HepG2 (cell line): ENCODE data around the gene TNP2. TPM values are rescaled to one million over a fixed set of nuclear protein-coding genes. Genes with fewer than 3 reads are reported as not detected.
A peak's percentile ranks its signal among the peaks of the same experiment; 100 is the strongest.

Experiments
- CBX2 ChIP-seq, 2 experiments: fragments of 200-600 bp in 1 of 2; sonication (generic); formaldehyde crosslinking in 1 of 2; IDR thresholded peaks; 2 replicates each; pipeline versions ENCODE4 v1.7.0 to v1.8.1; 2018 to 2022; ENCODE audit warnings: low read depth in 2 of 2, low read length in 1 of 2, mild to moderate bottlenecking in 1 of 2, missing genetic modification reagents in 1 of 2
- FOSL2 ChIP-seq: sonication (generic); formaldehyde crosslinking; IDR thresholded peaks from 2 replicates; pipeline ENCODE4 v1.4.0; 2020; ENCODE audit warnings: missing genetic modification reagents
- KAT8 ChIP-seq: IDR thresholded peaks from 2 replicates; pipeline ENCODE4 v1.6.1; 2016; ENCODE audit warnings: missing genetic modification reagents, missing compliant biosample characterization
- MBNL3 ChIP-seq: fragments of 250-450 bp; sonication (Bioruptor Pico); conservative IDR thresholded peaks from 2 replicates; pipeline ENCODE4 v1.8.0; 2022; ENCODE audit warnings: mild to moderate bottlenecking, inconsistent platforms
- MXD4 ChIP-seq: IDR thresholded peaks from 2 replicates; pipeline ENCODE4 v1.6.1; 2016; ENCODE audit warnings: mild to moderate bottlenecking, missing biosample characterization, missing genetic modification reagents
- MZF1 ChIP-seq: sonication (generic); formaldehyde crosslinking; IDR thresholded peaks from 2 replicates; pipeline ENCODE4 v1.8.1; 2023; ENCODE audit warnings: mild to moderate bottlenecking, missing genetic modification reagents, borderline replicate concordance
- SIX1 ChIP-seq: sonication (generic); formaldehyde crosslinking; IDR thresholded peaks from 2 replicates; pipeline ENCODE4 v1.4.0; 2020; ENCODE audit warnings: missing genetic modification reagents, borderline replicate concordance
- SNAI1 ChIP-seq: sonication (generic); formaldehyde crosslinking; IDR thresholded peaks from 2 replicates; pipeline ENCODE4 v1.5.0; 2020; ENCODE audit warnings: mild to moderate bottlenecking, missing genetic modification reagents, borderline replicate concordance
- TGIF2 ChIP-seq: IDR thresholded peaks from 2 replicates; pipeline ENCODE4 v1.6.1; 2016; ENCODE audit warnings: control low read depth, missing compliant biosample characterization
- ZNF251 ChIP-seq: sonication (generic); formaldehyde crosslinking; IDR thresholded peaks from 2 replicates; pipeline ENCODE4 v1.9.0; 2021; ENCODE audit warnings: mild to moderate bottlenecking, missing genetic modification reagents
- ZNF296 ChIP-seq: sonication (generic); formaldehyde crosslinking; conservative IDR thresholded peaks from 2 replicates; pipeline ENCODE4 v1.5.0; 2020; ENCODE audit warnings: mild to moderate bottlenecking, missing genetic modification reagents
- ZNF460 ChIP-seq: sonication (generic); formaldehyde crosslinking; IDR thresholded peaks from 2 replicates; pipeline ENCODE4 v1.5.1; 2020; ENCODE audit warnings: missing genetic modification reagents, mild to moderate bottlenecking, borderline replicate concordance
- ZNF75D ChIP-seq: sonication (generic); formaldehyde crosslinking; IDR thresholded peaks from 2 replicates; pipeline ENCODE4 v1.8.1; 2023; ENCODE audit warnings: missing genetic modification reagents, mild to moderate bottlenecking, borderline replicate concordance
- ZSCAN21 ChIP-seq: sonication (generic); formaldehyde crosslinking; IDR thresholded peaks from 2 replicates; pipeline ENCODE4 v1.8.0; 2022; ENCODE audit warnings: mild to moderate bottlenecking, missing genetic modification reagents, moderate library complexity, borderline replicate concordance
- polyA plus RNA-seq, 8 experiments: library from polyadenylated mRNA; depleted of rRNA in 3 of 8; stranded (reverse) in 7 of 8; unstranded in 1 of 8; fragments of >200 nt; fragmentation: Illumina TruSeq in 4 of 8; extraction: Trizol in 4 of 8; gene quantifications; 2 replicates each; pipeline versions ENCODE4 v1.2.1 to v1.2.3, GENCODE V29; 2011 to 2016; ENCODE audit warnings: low read depth in 4 of 8, missing spikeins in 1 of 8, mixed read lengths in 1 of 8; ENCODE audit not compliant: insufficient read depth in 1 of 8
- total RNA-seq, 5 experiments: library from RNA; depleted of rRNA; stranded (reverse); fragments of >200 nt; fragmentation: Illumina TruSeq; extraction: Trizol; gene quantifications; 2 replicates each; pipeline ENCODE4 v1.2.3, GENCODE V29; 2016; ENCODE audit warnings: low read depth in 1 of 5
- TF ChIP-seq, protein P1 (sequence below): sonication (generic); formaldehyde crosslinking; conservative IDR thresholded peaks from 2 replicates; pipeline ENCODE4 v1.5.0; 2020; ENCODE audit warnings: missing genetic modification reagents
- TF ChIP-seq, protein P2 (sequence below): sonication (generic); formaldehyde crosslinking; IDR thresholded peaks from 2 replicates; pipeline ENCODE4 v1.8.0; 2022; ENCODE audit warnings: mild to moderate bottlenecking, missing genetic modification reagents, borderline replicate concordance
- TF ChIP-seq, protein P3 (sequence below): IDR thresholded peaks from 2 replicates; pipeline ENCODE4 v1.6.1; 2018; ENCODE audit warnings: missing genetic modification reagents, mild to moderate bottlenecking, missing compliant biosample characterization
- TF ChIP-seq, protein P4 (sequence below): sonication (generic); formaldehyde crosslinking; IDR thresholded peaks from 2 replicates; pipeline ENCODE4 v1.5.0; 2020; ENCODE audit warnings: missing genetic modification reagents

TNP2 gene
- total and polyA plus RNA-seq, 2 of the 13 experiments (the other 11 are each of a cell fraction or from before 2014, with no cell fraction given), result not detected

DNA sequence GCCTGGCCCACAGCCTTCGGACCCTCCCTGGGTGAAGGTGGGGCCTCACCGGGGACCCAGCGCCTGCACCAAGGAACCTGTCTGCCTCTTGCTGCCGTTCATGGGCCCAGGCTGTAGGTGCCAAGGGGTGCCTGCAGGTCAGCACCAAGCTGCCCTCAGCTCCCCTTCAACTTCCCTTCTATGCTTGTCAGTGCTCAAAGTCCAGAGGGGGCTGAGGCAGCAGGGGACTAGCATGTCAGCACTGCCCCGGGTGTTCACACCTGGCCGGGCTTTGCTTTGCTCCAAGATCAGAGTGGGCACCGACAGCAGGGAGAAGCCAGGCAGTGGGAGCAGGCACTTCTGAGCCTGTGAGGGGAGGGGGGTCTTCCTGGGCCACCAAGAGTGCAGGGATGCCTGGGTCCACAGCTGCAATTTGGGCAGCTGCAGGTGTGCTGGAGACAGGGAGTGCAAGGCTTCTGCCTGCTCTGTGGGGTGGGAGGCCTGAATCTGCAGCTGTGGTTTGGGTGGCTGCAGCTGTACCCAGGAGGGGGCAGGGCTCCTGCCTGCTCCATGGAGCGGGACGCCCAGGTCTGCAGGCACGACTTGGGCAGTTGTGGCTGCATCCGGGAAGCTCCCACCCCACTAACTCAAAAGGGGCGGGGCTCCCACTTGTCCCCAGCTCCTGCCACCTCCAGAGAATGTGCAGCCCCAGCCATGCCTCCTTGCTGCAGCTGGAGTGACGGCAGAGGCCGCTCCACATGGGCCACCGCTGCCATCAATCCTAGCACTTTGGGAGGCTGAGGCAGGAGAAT, 39.6 kb upstream of the TNP2 start (continued):
- TF ChIP-seq, protein P1, sequence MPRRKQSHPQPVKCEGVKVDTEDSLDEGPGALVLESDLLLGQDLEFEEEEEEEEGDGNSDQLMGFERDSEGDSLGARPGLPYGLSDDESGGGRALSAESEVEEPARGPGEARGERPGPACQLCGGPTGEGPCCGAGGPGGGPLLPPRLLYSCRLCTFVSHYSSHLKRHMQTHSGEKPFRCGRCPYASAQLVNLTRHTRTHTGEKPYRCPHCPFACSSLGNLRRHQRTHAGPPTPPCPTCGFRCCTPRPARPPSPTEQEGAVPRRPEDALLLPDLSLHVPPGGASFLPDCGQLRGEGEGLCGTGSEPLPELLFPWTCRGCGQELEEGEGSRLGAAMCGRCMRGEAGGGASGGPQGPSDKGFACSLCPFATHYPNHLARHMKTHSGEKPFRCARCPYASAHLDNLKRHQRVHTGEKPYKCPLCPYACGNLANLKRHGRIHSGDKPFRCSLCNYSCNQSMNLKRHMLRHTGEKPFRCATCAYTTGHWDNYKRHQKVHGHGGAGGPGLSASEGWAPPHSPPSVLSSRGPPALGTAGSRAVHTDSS (CRISPR knock-in tag), result no peak
- TF ChIP-seq MZF1 (CRISPR knock-in tag), result no peak
- no peak for TF ChIP-seq SIX1 (CRISPR knock-in tag)
- peak; percentile 63; the same call in 1 of the 2 replicates for TF ChIP-seq KAT8 (CRISPR knock-in tag)
- TF ChIP-seq ZNF251 (CRISPR knock-in tag), result no peak
- no peak for TF ChIP-seq SNAI1 (CRISPR knock-in tag)
- peak; percentile 54; the same call in 1 of the 2 replicates for TF ChIP-seq TGIF2 (CRISPR knock-in tag)
- TF ChIP-seq FOSL2, result peak; percentile 46
- no peak for TF ChIP-seq MBNL3 (CRISPR knock-in tag)
- TF ChIP-seq, protein P2, sequence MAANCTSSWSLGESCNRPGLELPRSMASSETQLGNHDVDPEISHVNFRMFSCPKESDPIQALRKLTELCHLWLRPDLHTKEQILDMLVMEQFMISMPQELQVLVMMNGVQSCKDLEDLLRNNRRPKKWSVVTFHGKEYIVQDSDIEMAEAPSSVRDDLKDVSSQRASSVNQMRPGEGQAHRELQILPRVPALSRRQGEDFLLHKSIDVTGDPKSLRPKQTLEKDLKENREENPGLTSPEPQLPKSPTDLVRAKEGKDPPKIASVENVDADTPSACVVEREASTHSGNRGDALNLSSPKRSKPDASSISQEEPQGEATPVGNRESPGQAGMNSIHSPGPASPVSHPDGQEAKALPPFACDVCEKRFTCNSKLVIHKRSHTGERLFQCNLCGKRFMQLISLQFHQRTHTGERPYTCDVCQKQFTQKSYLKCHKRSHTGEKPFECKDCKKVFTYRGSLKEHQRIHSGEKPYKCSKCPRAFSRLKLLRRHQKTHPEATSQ (CRISPR knock-in tag), result no peak
- TF ChIP-seq ZNF460 (CRISPR knock-in tag), result peak; percentile 10; the same call in 1 of the 2 replicates
- TF ChIP-seq CBX2 (IDR thresholded peaks at IDR 0.05; ENCODE audit: low read depth, low read length), result no peak
- TF ChIP-seq CBX2 (CRISPR knock-in tag; IDR thresholded peaks at IDR 0.05; ENCODE audit: low read depth), result no peak
- no peak for TF ChIP-seq MXD4
- TF ChIP-seq, protein P3, sequence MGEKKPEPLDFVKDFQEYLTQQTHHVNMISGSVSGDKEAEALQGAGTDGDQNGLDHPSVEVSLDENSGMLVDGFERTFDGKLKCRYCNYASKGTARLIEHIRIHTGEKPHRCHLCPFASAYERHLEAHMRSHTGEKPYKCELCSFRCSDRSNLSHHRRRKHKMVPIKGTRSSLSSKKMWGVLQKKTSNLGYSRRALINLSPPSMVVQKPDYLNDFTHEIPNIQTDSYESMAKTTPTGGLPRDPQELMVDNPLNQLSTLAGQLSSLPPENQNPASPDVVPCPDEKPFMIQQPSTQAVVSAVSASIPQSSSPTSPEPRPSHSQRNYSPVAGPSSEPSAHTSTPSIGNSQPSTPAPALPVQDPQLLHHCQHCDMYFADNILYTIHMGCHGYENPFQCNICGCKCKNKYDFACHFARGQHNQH, result peak; percentile 4; the same call in 1 of the 2 replicates
- TF ChIP-seq ZNF75D (CRISPR knock-in tag), result no peak
- 0 out of 2 replicates have a peak, but pooled peaks have one; percentile 14 for TF ChIP-seq ZNF296 (CRISPR knock-in tag)
- TF ChIP-seq, protein P4, sequence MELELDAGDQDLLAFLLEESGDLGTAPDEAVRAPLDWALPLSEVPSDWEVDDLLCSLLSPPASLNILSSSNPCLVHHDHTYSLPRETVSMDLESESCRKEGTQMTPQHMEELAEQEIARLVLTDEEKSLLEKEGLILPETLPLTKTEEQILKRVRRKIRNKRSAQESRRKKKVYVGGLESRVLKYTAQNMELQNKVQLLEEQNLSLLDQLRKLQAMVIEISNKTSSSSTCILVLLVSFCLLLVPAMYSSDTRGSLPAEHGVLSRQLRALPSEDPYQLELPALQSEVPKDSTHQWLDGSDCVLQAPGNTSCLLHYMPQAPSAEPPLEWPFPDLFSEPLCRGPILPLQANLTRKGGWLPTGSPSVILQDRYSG (CRISPR knock-in tag), result no peak
- no peak for TF ChIP-seq ZSCAN21 (CRISPR knock-in tag)
